Neutrophil (primary cell): ENCODE results near the gene PLXNA2.

Experiments used
- H3K27ac ChIP-seq: fragments of 200-600 bp; sonication (generic); 2 replicates; pipeline ENCODE4 v1.5.1; 2016; ENCODE audit warnings: mild to moderate bottlenecking, moderate library complexity
- H3K27me3 ChIP-seq: fragments of 200-600 bp; sonication (generic); 2 replicates; pipeline ENCODE4 v1.6.0; 2016; ENCODE audit warnings: mild to moderate bottlenecking
- H3K36me3 ChIP-seq: fragments of 200-600 bp; sonication (generic); 2 replicates; pipeline ENCODE4 v1.5.1; 2017
- H3K4me1 ChIP-seq, 2 experiments: fragments of 200-600 bp in 1 of 2; sonication (generic) in 1 of 2; 1 replicate in 1 of 2; 2 replicates in 1 of 2; pipeline versions ENCODE4 v1.5.1 to v1.6.1; 2013 to 2016; ENCODE audit warnings: low read depth in 1 of 2, low read length in 1 of 2, mild to moderate bottlenecking in 1 of 2, moderate library complexity in 1 of 2; ENCODE audit not compliant: control insufficient read depth in 1 of 2, insufficient read depth in 1 of 2
- H3K4me3 ChIP-seq, 2 experiments: fragments of 200-600 bp in 1 of 2; sonication (generic) in 1 of 2; 1 replicate in 1 of 2; 2 replicates in 1 of 2; pipeline ENCODE4 v1.5.1; 2013 to 2016; ENCODE audit warnings: low read depth in 1 of 2, low read length in 1 of 2, mild to moderate bottlenecking in 1 of 2, moderate library complexity in 1 of 2
- H3K9me3 ChIP-seq: fragments of 200-600 bp; sonication (generic); 2 replicates; pipeline ENCODE4 v1.5.1; 2016
- TF ChIP-seq, protein P1 (sequence below): fragments of 200-600 bp; sonication (generic); IDR thresholded peaks from 2 replicates; pipeline ENCODE4 v1.5.1; 2016; ENCODE audit warnings: antibody characterized with exemption

The PLXNA2 gene

DNA sequence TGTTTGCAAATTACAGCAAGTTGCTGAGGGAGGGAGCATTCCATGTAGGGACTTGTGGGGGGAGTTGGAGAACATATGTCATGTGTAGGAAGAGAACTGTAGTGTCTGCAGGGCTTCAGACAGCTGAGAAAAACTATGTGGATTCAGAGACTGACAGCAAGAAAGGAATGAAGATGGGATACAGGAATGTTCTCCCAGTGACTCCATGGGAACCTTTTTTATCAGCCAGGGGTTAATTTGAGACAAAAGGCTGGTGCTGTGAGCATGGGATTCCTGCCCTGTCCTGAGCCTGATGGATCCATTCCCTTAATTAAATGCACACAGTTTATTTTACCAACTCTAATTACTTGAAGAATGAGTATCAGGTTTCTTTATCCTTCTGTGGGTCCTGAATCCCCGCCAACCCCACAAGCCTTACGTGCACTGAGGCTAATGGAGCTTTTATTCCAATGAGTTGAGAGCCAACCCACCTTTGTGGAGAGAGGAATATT lies 26.5 kb upstream of the PLXNA2 start:
- Histone ChIP-seq H3K36me3 (no peaks in the 10 kb centered on the region), H3K27ac (no peak overlapping the region), H3K4me1 (no peaks in the 10 kb centered on the region), H3K4me3 (no peak overlapping the region), H3K27me3 (peaks cover 49% of the 10 kb centered on the region), H3K9me3 (no peaks in the 10 kb centered on the region)
- TF ChIP-seq, protein P1, sequence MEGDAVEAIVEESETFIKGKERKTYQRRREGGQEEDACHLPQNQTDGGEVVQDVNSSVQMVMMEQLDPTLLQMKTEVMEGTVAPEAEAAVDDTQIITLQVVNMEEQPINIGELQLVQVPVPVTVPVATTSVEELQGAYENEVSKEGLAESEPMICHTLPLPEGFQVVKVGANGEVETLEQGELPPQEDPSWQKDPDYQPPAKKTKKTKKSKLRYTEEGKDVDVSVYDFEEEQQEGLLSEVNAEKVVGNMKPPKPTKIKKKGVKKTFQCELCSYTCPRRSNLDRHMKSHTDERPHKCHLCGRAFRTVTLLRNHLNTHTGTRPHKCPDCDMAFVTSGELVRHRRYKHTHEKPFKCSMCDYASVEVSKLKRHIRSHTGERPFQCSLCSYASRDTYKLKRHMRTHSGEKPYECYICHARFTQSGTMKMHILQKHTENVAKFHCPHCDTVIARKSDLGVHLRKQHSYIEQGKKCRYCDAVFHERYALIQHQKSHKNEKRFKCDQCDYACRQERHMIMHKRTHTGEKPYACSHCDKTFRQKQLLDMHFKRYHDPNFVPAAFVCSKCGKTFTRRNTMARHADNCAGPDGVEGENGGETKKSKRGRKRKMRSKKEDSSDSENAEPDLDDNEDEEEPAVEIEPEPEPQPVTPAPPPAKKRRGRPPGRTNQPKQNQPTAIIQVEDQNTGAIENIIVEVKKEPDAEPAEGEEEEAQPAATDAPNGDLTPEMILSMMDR, result no peak

DNA sequence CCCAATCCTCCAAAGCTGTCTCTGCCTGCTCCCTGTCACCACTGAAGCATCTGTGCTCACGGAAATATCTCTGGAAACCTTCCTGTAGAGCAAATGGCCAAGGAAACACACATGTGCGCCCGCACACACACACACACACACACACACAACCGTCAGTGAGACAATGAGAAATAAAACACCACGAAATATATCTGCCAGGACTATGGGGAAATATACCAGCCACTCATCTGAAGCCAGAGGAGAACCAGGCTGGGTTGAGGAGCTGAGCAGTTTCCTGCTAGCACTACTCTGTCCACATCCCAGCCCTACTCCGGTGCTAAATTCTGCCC lies 25.1 kb upstream of the PLXNA2 start:
- H3K27me3 ChIP-seq, result peaks cover 49% of the 10 kb centered on the region
- H3K4me3 ChIP-seq, result no peak overlapping the region
- no peaks in the 10 kb centered on the region for H3K4me1 ChIP-seq
- no peaks in the 10 kb centered on the region for H3K9me3 ChIP-seq
- H3K36me3 ChIP-seq, result no peaks in the 10 kb centered on the region
- TF ChIP-seq, protein P1, result no peak
- no peak overlapping the region for H3K27ac ChIP-seq

DNA sequence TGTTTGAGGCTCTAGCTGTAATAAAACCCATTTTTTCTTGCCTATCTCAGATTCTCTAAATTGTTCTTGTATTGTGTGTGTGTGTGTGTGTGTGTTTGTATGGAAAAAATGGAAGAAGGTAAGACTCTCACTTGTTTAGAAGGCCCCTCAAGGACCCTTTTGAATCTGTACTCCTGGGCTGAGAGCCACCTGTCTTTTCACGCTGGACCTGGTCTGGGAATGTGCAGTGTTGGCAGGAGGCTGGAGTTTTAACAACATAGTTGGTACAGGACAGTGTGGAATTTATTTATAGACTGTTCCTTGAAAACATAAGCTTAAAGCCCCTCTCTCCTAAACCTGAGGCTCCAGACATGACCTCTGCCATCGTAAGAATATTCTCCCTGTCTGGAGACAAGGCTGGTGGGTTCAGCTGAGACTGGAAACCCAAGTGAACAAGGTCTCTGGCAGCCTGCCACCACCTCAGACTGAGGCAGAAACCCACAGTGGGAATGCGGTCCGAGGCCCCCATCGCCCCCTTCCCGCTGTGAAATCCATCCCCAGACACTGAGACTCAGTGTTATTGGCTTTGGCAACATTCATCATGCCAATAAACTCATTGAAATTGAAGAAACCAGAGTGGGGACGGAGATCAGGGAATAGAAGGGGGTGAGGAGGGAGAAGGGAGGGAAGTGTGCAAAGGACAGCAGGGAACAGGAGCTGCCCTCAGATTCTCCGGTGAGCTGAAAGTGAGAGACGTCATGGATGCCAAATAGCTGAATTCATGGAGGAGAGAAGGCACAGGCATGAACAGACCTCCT lies 24.6 kb upstream of the PLXNA2 start:
- TF ChIP-seq, protein P1, result no peak
- no peak overlapping the region for H3K4me3 ChIP-seq
- no peak overlapping the region for H3K27ac ChIP-seq
- H3K4me1 ChIP-seq, result no peaks in the 10 kb centered on the region
- no peaks in the 10 kb centered on the region for H3K36me3 ChIP-seq
- H3K9me3 ChIP-seq, result no peaks in the 10 kb centered on the region
- H3K27me3 ChIP-seq, result peaks cover 49% of the 10 kb centered on the region

DNA sequence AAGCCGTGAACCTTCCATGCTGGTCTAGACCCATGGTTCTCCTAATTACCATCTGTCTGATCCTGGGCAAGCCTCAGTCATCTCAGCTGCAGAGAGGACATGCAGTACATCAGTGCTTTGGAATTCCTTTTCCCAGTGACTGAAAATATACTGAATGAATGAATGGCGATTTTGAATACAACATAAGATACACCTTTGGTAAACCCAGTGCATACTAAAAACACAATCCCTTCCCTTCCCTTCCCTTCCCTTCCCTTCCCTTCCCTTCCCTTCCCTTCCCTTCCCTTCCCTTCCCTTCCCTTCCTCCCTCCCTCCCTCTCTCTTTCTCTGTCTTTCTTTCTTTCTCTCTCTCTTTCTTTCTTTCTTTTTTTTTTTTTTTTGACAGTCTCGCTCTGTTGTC lies 21.3 kb upstream of the PLXNA2 start:
- TF ChIP-seq, protein P1, result no peak
- Histone ChIP-seq H3K27me3 (peaks cover 41% of the 10 kb centered on the region), H3K4me3 (no peak overlapping the region), H3K27ac (no peak overlapping the region), H3K36me3 (no peaks in the 10 kb centered on the region), H3K9me3 (no peaks in the 10 kb centered on the region), H3K4me1 (no peaks in the 10 kb centered on the region)

DNA sequence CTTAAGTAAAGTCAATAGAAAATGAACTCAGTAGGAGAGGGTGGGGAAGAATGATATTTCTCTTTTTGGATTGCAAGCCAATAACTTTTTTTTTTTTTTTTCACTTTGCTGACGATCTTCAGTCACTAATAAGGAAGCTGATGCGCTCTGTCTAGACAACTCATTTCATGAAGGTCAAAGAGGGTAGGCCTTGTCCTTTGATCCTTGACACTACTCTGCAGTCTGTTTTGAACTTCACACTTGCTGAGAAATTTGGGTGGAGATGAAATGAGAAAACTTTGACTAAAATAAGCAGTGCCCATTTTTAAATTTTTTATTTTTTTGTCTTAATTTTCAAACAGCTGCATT lies 20.9 kb upstream of the PLXNA2 start:
- Histone ChIP-seq H3K4me1 (no peaks in the 10 kb centered on the region), H3K27ac (no peak overlapping the region), H3K27me3 (peaks cover 37% of the 10 kb centered on the region), H3K4me3 (no peak overlapping the region), H3K36me3 (no peaks in the 10 kb centered on the region), H3K9me3 (no peaks in the 10 kb centered on the region)
- TF ChIP-seq, protein P1, result no peak
